Measurements from ENCODE around the gene ITGAV.

ITGAV gene

GRCh38 chr2:186575856-186576255, 14.0 kb upstream of the ITGAV start:
- DNase-seq = no peak

DNA sequence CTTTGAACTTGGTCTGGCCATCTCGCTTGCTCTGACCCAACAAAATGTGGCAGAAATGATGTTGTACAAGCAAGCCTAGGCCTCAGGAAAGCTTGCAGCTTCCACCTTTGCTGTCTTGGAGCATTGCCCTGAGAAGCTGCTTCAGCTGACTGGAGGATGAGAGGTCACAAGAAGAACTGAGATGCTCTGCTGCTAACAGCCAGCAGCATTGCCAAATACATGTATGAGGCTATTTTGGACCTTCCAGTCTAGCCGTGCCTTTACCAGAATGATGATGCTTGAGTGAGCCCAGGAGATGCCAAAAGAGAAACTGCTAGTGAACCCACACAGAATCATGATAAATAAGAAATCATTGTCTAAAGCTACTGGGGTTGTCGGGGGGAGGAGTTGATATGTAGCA, 13.2 kb upstream of the ITGAV start:
- DNase-seq = no peak

DNA sequence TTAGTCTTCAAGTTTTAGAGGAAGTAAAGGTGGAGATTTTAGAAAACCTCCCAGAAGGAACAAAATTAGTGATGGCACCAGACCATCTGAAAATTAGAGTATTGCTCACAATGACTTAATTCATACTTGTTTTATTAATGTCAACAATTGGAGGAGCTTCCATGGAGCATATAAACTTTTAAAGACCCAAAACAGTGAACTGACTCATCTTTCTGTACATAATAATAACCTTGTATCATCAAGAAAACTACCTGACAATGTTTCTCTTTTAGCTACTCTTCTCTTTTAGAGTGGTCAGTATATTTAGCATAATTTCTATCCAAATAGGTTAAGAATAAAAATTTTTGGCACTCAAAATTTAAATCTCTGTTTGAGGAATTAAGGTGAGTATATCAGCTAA, 7.2 kb upstream of the ITGAV start:
- DNase-seq = no peak

GRCh38 chr2:186584053-186584452, 5.8 kb upstream of the ITGAV start:
- DNase-seq = no peak

GRCh38 chr2:186588421-186588820, 1.4 kb upstream of the ITGAV start:
- DNase-seq = no peak

DNA sequence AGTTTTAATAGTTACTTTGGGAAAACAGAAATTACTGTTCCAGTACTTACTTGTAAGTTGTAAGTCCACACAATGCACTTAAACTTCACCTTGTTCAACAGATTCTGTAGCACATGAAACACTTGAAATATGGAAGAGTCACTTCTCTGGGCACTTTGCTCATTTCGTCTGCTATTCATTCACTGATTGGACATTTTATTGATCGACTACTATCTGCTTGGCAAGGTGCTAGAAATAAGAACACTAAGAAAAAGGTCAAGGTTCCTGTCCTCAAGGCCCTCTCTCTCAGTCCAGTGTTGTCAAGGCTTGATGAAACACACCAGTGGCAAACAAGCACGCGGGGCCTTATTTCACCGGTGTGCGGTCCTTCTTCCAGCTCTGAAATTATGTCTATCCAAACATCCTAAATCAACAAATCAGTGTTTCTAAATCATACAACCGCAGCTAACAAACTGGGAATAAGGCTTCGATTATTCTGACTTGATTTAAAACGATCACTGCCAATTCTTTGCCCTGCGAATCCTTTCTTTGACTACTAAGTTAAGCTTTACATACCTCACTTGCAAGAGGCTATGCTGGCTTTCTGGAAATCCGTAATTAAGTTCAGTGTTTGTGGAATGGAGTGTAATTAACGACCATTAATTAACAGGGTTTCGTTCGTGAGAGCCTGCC, 780 bp upstream of the ITGAV start:
- no peak for DNase-seq

DNA sequence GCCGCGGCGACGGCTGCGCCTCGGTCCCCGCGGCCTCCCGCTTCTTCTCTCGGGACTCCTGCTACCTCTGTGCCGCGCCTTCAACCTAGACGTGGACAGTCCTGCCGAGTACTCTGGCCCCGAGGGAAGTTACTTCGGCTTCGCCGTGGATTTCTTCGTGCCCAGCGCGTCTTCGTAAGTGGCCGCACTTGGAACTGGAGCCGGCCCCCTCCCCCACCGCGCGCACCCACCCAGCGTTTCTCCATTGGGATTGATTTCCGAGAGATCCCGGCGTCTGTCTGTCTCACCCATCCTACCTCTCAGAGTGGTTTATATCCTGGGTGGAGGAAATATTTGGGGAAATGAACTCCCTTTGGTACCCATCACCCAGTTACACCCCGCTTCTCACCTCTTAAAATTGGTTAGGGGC, 498 bp downstream of the ITGAV start:
- DNase-seq = no peak

- no peak for DNase-seq
Measured at GRCh38 chr2:186590759-186591505, 1.1 kb downstream of the ITGAV start.

GRCh38 chr2:186591506-186591890, 1.6 kb downstream of the ITGAV start:
- DNase-seq = no peak

DNA sequence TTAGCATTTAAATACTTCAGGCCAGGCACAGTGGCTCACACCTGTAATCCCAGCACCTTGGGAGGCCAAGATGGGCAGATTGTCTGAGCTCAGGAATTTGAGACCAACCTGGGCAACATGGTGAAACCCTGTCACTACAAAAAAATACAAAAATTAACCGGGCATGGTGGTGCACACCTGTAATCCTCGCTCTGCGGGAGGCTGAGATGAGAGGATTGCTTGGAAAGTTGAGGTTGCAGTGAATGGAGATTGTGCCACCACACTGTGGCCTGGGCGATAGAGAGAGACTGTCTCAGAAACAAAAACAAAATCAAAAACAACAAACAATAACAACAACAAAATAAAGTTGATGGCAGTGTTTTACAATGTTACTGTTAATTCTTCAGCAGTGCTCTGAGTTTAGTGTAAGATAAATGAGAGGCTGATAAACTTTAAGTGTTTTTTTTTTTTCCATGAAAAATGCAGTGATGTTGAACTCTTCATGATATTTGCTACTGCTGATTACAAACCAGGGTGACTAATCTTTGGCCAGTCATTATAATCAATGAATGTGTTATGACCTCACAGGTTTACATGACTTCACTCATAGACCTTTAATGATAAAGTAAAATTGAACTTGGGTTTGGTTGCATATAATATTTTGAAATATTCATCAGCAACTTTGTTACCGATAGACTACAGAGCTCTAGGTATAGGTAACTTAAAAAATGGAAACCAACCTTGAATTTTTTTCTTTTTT, 2.5 kb downstream of the ITGAV start:
- DNase-seq = no peak

DNA sequence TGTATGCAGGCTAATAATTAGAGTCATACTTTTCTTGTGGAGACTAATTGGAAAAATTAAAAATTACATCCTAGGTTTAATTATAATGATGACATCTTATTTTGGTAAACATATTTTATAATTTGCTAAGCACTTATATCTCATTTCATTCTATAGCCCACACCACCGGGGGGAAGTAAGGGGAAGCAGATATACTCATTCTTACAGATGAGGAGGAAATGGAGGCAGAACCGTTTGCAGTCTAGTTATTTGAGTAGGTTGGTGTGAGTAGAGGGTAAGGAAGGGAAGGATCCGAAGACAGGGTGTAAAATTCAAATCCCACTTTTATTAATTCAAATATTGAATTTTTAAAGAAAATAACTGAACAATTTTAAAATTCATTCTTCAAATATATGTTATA, 3.7 kb downstream of the ITGAV start:
- DNase-seq = no peak

- DNase-seq = no peak
Measured at GRCh38 chr2:186594001-186594722, 4.3 kb downstream of the ITGAV start.

GRCh38 chr2:186595219-186595618, 5.4 kb downstream of the ITGAV start:
- DNase-seq = no peak

DNA sequence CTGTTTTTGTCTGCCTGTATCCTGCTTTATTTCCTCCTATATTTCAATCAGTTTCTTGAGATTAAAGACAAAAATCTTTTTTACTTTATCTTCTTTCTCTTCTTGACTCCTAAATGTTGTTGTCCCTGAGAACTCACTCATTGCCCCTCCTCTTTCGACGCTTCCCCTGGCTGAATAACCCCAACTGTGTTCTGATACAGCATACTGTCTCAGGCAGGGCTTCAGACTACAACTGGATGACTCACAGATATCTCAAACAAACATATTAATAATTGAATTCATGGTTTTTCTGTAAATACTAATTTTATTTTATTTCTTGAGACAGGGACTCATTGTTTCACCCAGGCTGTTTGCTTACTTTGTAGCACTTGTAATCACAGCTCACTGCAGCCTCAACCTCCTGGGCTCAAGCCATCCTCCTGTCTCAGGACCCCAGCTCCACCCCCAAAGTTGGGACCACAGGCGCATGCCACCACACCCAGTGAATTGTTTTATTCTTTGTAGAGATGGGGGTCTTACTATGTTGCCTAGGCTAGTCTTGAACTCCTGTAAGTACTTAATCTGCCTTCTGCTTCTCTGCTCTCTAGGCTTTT, 9.4 kb downstream of the ITGAV start:
- no peak for DNase-seq

DNA sequence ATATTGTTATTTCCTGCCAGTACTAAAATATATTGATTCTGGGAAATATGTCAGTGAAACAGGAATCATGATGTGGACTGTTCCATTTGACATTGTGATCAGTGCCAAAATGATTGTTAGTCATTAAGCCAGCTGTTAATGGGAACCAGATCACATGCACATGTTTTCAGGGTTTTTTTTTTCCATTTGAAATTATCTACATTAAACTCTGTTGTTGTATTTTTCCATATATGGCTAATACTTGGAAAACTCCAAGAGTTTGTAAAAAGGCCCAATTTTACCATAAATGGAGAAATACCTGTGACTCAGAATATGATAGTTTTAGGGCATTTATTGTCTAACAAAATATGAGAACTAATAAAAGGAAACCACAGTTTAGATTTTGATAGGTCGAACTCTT, 13.4 kb downstream of the ITGAV start:
- no peak for DNase-seq

- DNase-seq = no peak
Measured at GRCh38 chr2:186605041-186605440, 15.2 kb downstream of the ITGAV start.

- no peak for DNase-seq
Measured at GRCh38 chr2:186607660-186608324, 17.9 kb downstream of the ITGAV start.

DNA sequence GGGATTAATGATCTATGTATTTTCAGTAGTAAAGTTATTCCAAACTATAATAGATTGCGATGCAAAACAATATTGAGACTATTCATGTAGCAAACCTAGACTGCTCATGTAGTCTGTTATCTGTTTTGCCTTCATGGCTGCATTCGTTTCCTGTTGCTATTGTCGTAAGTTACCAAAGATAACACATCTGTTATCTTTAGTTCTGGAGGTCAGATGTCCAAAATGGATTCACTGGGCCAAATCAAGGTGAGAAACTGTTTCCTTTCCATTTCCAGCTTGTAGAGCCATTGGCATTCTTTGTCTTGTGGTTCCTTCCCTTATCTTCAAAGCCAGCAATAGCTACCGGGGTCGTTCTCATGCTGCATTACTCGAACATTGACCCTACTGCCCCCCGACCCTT, 20.9 kb downstream of the ITGAV start:
- no peak for DNase-seq

- DNase-seq = no peak
Measured at GRCh38 chr2:186611526-186611925, 21.7 kb downstream of the ITGAV start.

- DNase-seq = no peak
Measured at GRCh38 chr2:186612026-186612425, 22.2 kb downstream of the ITGAV start.

DNA sequence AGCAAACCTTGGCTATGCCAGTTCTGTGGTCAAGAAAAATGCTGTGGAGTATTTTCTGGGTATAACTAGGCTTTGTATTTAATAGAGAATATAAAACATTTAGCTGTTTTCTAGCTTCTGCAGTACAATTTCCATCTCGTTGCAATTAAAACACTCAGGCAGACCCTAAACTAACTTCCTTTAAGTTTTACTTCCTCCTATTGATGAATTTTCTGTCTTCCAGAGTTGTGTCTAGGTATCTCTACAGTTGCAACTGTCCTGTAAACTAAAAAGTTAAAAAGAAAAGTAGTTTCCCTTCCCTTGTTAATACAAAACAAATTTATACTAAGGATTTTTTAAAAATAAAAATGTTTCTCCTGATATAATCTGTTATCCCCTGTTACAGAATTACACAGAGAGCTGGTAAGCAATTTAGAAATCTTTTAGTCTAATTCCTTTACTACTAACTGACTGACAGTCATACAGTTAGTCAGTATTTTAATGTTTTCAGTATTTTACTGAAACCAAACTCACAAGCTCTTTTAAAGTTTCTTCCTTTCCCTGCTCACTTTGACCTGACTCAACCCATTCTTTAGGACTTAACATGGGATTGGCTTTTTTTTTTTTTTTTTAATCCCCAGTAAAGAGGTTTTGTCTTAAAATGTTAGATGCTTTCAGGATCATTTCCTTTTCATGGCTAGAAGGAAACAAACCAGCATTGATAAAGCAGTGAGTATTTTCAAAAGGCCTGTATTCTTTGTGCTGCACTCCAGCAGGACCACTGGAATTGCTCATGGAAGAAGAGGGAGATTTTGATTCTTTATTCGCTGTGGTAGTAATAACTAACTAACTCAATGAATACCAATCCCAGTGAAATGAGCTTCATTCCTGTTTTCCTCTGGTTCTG, 22.9 kb downstream of the ITGAV start:
- DNase-seq = no peak
